Gastrocnemius medialis (tissue), 4 donors: Measurements from ENCODE around the gene OVAAL. TPM values are rescaled to one million over a fixed set of nuclear protein-coding genes. Genes with fewer than 3 reads are reported as not detected.

Source experiments
- ATAC-seq, 2 donors: fragments of 150-250 bp; one replicate each; pipeline ENCODE4 v1.9.1; 2016
- DNase-seq, 2 donors: peaks; one replicate each; pipeline ENCODE4 v3.0.0-alpha.2; 2019
- H3K27ac ChIP-seq, 4 donors: fragments of 200-600 bp; sonication (generic); 1 replicate in 1 of 4; 2 replicates in 3 of 4; pipeline ENCODE4 v1.5.1; 2016 to 2018; ENCODE audit warnings: mild to moderate bottlenecking in 2 of 4, moderate library complexity in 1 of 4
- H3K27me3 ChIP-seq, 3 donors: fragments of 200-600 bp; sonication (generic) in 2 of 3; 1 replicate in 1 of 3; 2 replicates in 2 of 3; pipeline versions ENCODE4 v1.5.1 to v1.6.0; 2016 to 2019; ENCODE audit warnings: mild to moderate bottlenecking in 1 of 3, moderate library complexity in 1 of 3
- H3K36me3 ChIP-seq, 2 donors: fragments of 200-600 bp; sonication (generic) in 1 of 2; one replicate each; pipeline ENCODE4 v1.5.1; 2017 to 2018
- H3K4me1 ChIP-seq, 2 donors: fragments of 200-600 bp; sonication (generic) in 1 of 2; one replicate each; pipeline ENCODE4 v1.5.1; 2016 to 2017; ENCODE audit warnings: mild to moderate bottlenecking in 2 of 2
- H3K4me3 ChIP-seq, 4 donors: fragments of 200-600 bp; sonication (generic) in 3 of 4; 1 replicate in 1 of 4; 2 replicates in 3 of 4; pipeline ENCODE4 v1.5.1; 2016 to 2019; ENCODE audit warnings: mild to moderate bottlenecking in 2 of 4
- H3K9me3 ChIP-seq, 3 donors: fragments of 200-600 bp; sonication (generic) in 2 of 3; 1 replicate in 1 of 3; 2 replicates in 2 of 3; pipeline ENCODE4 v1.5.1; 2016 to 2019
- CTCF ChIP-seq, 5 experiments: fragments of 450-650 bp in 3 of 5; fragments of 200-600 bp in 2 of 5; sonication (generic) in 2 of 5; IDR thresholded peaks in 4 of 5; conservative IDR thresholded peaks in 1 of 5; 1 replicate in 4 of 5; 2 replicates in 1 of 5; pipeline ENCODE4 v1.5.1; 2016 to 2019; ENCODE audit warnings: antibody characterized with exemption in 5 of 5, mild to moderate bottlenecking in 3 of 5, moderate library complexity in 3 of 5
- POLR2A ChIP-seq, 2 donors: fragments of 450-650 bp; IDR thresholded peaks; one replicate each; pipeline ENCODE4 v1.6.1; 2017; ENCODE audit warnings: antibody characterized with exemption in 2 of 2, mild to moderate bottlenecking in 2 of 2, moderate library complexity in 2 of 2
- in situ Hi-C, 4 donors: fragments of 200-750 bp; cut with MboI; loops; one replicate each; pipeline versions ENCODE4 v1.15.0 to v1.8.0; 2017; ENCODE audit warnings: low sequenced_read_pairs in 4 of 4
- intact Hi-C: fragments of 100-400 bp; cut with DNase I; formaldehyde crosslinking; loops from one replicate; pipeline ENCODE4 v1.15.1; 2023; ENCODE audit warnings: low total_unique reads
- total RNA-seq, 4 donors: library from RNA; depleted of rRNA; stranded (reverse); fragments of >200 nt; gene quantifications; one replicate each; pipeline versions ENCODE4 v1.1.0 to v1.2.3, GENCODE V29; 2016

OVAAL gene
- total RNA-seq, 4 donors from 2014 or later = not detected

GRCh38 chr1:180563026-180563827 is 4.5 kb downstream of the OVAAL start:
- intact Hi-C loops (no loop called here), in situ Hi-C loops (no loop called here)
- H3K9me3 ChIP-seq = no peaks in the 10 kb centered on the region
- no peak overlapping the region for H3K4me3 ChIP-seq
- H3K27ac ChIP-seq = peak overlapping the region in 2 of 4 donors; percentile 9 to 41
- H3K27me3 ChIP-seq = no peaks in the 10 kb centered on the region
- ATAC-seq (peak in 1 of 2 donors; percentile 54), DNase-seq (no peak)
- peaks cover 0 to 8% of the 10 kb centered on the region in 2 donors for H3K4me1 ChIP-seq
- no peak for TF ChIP-seq CTCF (IDR thresholded peaks at IDR 0.05 in 4 of 5, conservative IDR thresholded peaks at IDR 0.05 in 1 of 5)
- TF ChIP-seq POLR2A (IDR thresholded peaks at IDR 0.05) = no peak
- H3K36me3 ChIP-seq = no peaks in the 10 kb centered on the region

GRCh38 chr1:180565121-180565871 is 6.5 kb downstream of the OVAAL start:
- no peaks in the 10 kb centered on the region for H3K9me3 ChIP-seq
- in situ Hi-C loops (no loop called here), intact Hi-C loops (no loop called here)
- H3K36me3 ChIP-seq = no peaks in the 10 kb centered on the region
- H3K4me3 ChIP-seq = peak overlapping the region in 1 of 4 donors; percentile 26
- H3K27ac ChIP-seq = peak overlapping the region in 3 of 4 donors; percentile 47 to 56 (median 52)
- DNase-seq (no peak), ATAC-seq (no peak)
- no peaks in the 10 kb centered on the region for H3K27me3 ChIP-seq
- H3K4me1 ChIP-seq = peaks cover 0 to 8% of the 10 kb centered on the region in 2 donors
- TF ChIP-seq CTCF (IDR thresholded peaks at IDR 0.05 in 4 of 5, conservative IDR thresholded peaks at IDR 0.05 in 1 of 5) (no peak), POLR2A (IDR thresholded peaks at IDR 0.05) (no peak)

- DNase-seq = no peak
- in situ Hi-C loops = no loop called here
- Histone ChIP-seq H3K36me3 (no peaks in the 10 kb centered on the region), H3K27ac (peak overlapping the region in 3 of 4 donors; percentile 47 to 56 (median 52)), H3K27me3 (no peaks in the 10 kb centered on the region), H3K9me3 (no peaks in the 10 kb centered on the region), H3K4me3 (peak overlapping the region in 1 of 4 donors; percentile 26), H3K4me1 (peaks cover 0 to 8% of the 10 kb centered on the region in 2 donors)
- peak in 1 of 2 donors; percentile 31 for ATAC-seq
- TF ChIP-seq CTCF (IDR thresholded peaks at IDR 0.05 in 4 of 5, conservative IDR thresholded peaks at IDR 0.05 in 1 of 5) (no peak), POLR2A (IDR thresholded peaks at IDR 0.05) (no peak)
- intact Hi-C loops = no loop called here
Measured at GRCh38 chr1:180566026-180566425, 7.3 kb downstream of the OVAAL start.

- H3K4me3 ChIP-seq = no peak overlapping the region
- TF ChIP-seq POLR2A (IDR thresholded peaks at IDR 0.05) = no peak
- TF ChIP-seq CTCF (IDR thresholded peaks at IDR 0.05 in 4 of 5, conservative IDR thresholded peaks at IDR 0.05 in 1 of 5) = no peak
Measured at GRCh38 chr1:180566495-180566894, 7.7 kb downstream of the OVAAL start.

More at GRCh38 chr1:180566495-180566894, 7.7 kb downstream of the OVAAL start:
- intact Hi-C loops (no loop called here), in situ Hi-C loops (no loop called here)
- Histone ChIP-seq H3K27me3 (no peaks in the 10 kb centered on the region), H3K9me3 (no peaks in the 10 kb centered on the region), H3K36me3 (no peaks in the 10 kb centered on the region), H3K4me1 (peaks cover 0 to 8% of the 10 kb centered on the region in 2 donors), H3K27ac (peak overlapping the region in 3 of 4 donors; percentile 34 to 53 (median 44))
- ATAC-seq (no peak), DNase-seq (no peak)
